D721Med (cell line): ENCODE measurements around the gene RNF227.

Experiments used
- DNase-seq: peaks from one replicate; pipeline ENCODE4 v3.0.0; 2011; ENCODE audit warnings: low spot score; ENCODE audit not compliant: insufficient read length
- FAIRE-seq: peaks from 2 replicates; lab custom pipeline; 2011; peaks lifted over from hg19 to GRCh38; lab: Jason Lieb, UNC
- CTCF ChIP-seq: IDR thresholded peaks from 2 replicates; pipeline ENCODE4 v1.5.1; 2012; ENCODE audit warnings: mild to moderate bottlenecking, control low read depth; ENCODE audit not compliant: insufficient read depth; ENCODE audit errors: missing control alignments

Gene RNF227

DNA sequence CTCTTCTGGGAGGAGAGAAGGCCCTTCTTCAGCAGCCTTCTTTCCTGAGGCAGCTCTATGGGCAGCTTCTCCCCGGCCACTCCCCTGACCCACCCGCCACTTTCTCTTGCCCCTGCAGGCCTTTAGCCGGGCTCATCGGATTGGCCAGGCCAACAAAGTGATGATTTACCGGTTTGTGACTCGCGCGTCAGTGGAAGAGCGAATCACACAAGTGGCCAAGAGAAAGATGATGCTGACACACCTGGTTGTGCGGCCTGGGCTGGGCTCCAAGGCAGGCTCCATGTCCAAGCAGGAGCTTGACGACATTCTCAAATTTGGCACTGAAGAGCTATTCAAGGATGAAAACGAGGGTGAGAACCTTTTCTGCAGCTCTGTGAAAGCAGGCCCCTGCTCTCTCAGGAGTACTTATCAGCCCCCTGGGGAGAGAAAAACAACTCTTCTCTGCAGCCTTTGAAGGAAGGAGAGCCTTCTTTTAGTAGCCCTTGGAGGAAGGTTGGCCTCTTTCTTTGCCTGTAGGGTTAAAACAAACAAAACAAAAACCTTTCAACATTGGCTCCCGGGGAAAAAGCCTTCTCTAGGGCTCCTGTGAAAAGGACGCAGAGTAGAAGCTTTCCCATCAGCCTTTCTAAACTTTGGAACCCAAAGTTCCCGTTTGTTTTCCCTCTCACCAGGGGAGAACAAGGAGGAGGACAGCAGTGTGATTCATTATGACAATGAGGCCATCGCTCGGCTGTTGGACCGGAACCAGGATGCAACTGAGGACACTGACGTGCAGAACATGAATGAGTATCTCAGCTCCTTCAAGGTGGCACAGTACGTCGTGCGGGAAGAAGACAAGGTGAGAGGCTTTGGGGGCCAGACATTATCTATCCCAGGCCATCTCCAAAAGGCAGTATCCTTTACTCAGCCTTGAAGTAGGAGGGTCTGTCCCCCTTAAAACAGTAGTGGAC, 12.7 kb downstream of the RNF227 start:
- no peak for DNase-seq
- TF ChIP-seq CTCF = no peak
- no peak for FAIRE-seq

GRCh38 chr17:7897773-7898172, 18.3 kb downstream of the RNF227 start:
- DNase-seq (no peak), FAIRE-seq (no peak)
- TF ChIP-seq CTCF = peak; percentile 12

GRCh38 chr17:7897090-7897489, 19.0 kb downstream of the RNF227 start:
- no peak for TF ChIP-seq CTCF
- DNase-seq (no peak), FAIRE-seq (no peak)

GRCh38 chr17:7894866-7895265, 21.2 kb downstream of the RNF227 start:
- TF ChIP-seq CTCF = no peak
- FAIRE-seq (no peak), DNase-seq (no peak)

GRCh38 chr17:7894226-7894625, 21.9 kb downstream of the RNF227 start:
- FAIRE-seq = no peak
- no peak for TF ChIP-seq CTCF
- no peak for DNase-seq

GRCh38 chr17:7893187-7893880, 22.8 kb downstream of the RNF227 start:
- DNase-seq (no peak), FAIRE-seq (no peak)
- no peak for TF ChIP-seq CTCF
